HepG2 (cell line): ENCODE measurements around the gene SACS. TPM values are rescaled to one million over a fixed set of nuclear protein-coding genes. Genes with fewer than 3 reads are reported as not detected.

Experiments used
- ATAC-seq: fragments of 200-7000 bp; cut with Tn5 transposase; 3 replicates; pipeline ENCODE4 v1.9.1; 2020; ENCODE audit warnings: mild to moderate bottlenecking, moderate library complexity
- BruUV-seq: library from RNA; stranded (reverse); fragments of 400-500 nt; replicated peaks from 2 replicates; lab custom pipeline; 2021; lab: Mats Ljungman, UMichigan
- CTCF ChIA-PET: fragments of 300-600 bp; formaldehyde crosslinking; extraction: SDS; loops from one replicate; lab custom pipeline; 2021; ENCODE audit warnings: low total read pairs, inconsistent platforms, low intra/inter-chr PET ratio; lab: Yijun Ruan, JAX
- POLR2A ChIA-PET: fragments of 350-600 bp; sonication (Branson Sonifier 250); formaldehyde crosslinking; loops from one replicate; lab custom pipeline; 2020; ENCODE audit warnings: antibody characterized with exemption, inconsistent platforms; lab: Yijun Ruan, JAX
- DNase-seq: peaks from one replicate; pipeline ENCODE4 v3.0.0-alpha.2; 2015; ENCODE audit warnings: low spot score
- FAIRE-seq: peaks from 3 replicates; lab custom pipeline; 2011; peaks lifted over from hg19 to GRCh38; lab: Jason Lieb, UNC
- H2AFZ ChIP-seq: one replicate; pipeline ENCODE4 v1.6.1; 2011; ENCODE audit warnings: low read length, inconsistent platforms
- H3K27ac ChIP-seq: fragments of 300-600 bp; 3 replicates; pipeline ENCODE4 v1.8.0; 2011; ENCODE audit warnings: mixed run types, mild to moderate bottlenecking, mixed read lengths, low read length, inconsistent platforms; ENCODE audit not compliant: insufficient read depth; ENCODE audit errors: extremely low read length
- H3K27me3 ChIP-seq, 2 experiments: fragments of 200-600 bp in 1 of 2; 2 replicates in 1 of 2; 3 replicates in 1 of 2; pipeline versions ENCODE4 v1.6.0 to v1.8.0; 2011; ENCODE audit warnings: low read length in 2 of 2, mild to moderate bottlenecking in 2 of 2, moderate library complexity in 2 of 2, inconsistent platforms in 1 of 2; ENCODE audit not compliant: insufficient read depth in 2 of 2, control insufficient read depth in 1 of 2
- H3K36me3 ChIP-seq, 2 experiments: fragments of 200-600 bp in 1 of 2; replicated peaks in 1 of 2; 2 replicates in 1 of 2; 3 replicates in 1 of 2; pipeline versions ENCODE4 v1.5.1 to v1.8.0; 2011; ENCODE audit warnings: low read length in 2 of 2, inconsistent platforms in 1 of 2; ENCODE audit not compliant: insufficient read depth in 2 of 2, control insufficient read depth in 1 of 2
- H3K4me1 ChIP-seq: 2 replicates; pipeline ENCODE4 v1.5.1; 2012; ENCODE audit warnings: low read length, inconsistent platforms; ENCODE audit not compliant: insufficient read depth
- H3K4me2 ChIP-seq: 2 replicates; pipeline ENCODE4 v1.6.0; 2011; ENCODE audit warnings: low read depth, low read length, inconsistent platforms
- H3K4me3 ChIP-seq, 3 experiments: fragments of 200-600 bp in 1 of 3; sonication (generic), shearing (Covaris generic) in 1 of 3; replicated peaks in 1 of 3; 2 replicates each; pipeline ENCODE4 v1.5.1; 2011 to 2016; ENCODE audit warnings: low read length in 3 of 3, inconsistent platforms in 2 of 3, low read depth in 2 of 3, mild to moderate bottlenecking in 2 of 3, control low read depth in 1 of 3, mixed read lengths in 1 of 3; ENCODE audit not compliant: insufficient read depth in 1 of 3
- H3K79me2 ChIP-seq: one replicate; pipeline ENCODE4 v1.6.1; 2011; ENCODE audit warnings: low read length, inconsistent platforms; ENCODE audit not compliant: insufficient read depth
- H3K9ac ChIP-seq: 2 replicates; pipeline ENCODE4 v1.6.0; 2011; ENCODE audit warnings: mild to moderate bottlenecking, low read depth, low read length, inconsistent platforms; ENCODE audit not compliant: insufficient read depth
- H3K9me3 ChIP-seq: 2 replicates; pipeline ENCODE4 v1.5.1; 2012; ENCODE audit warnings: mild to moderate bottlenecking, low read length
- H4K20me1 ChIP-seq: 2 replicates; pipeline ENCODE4 v1.6.0; 2011; ENCODE audit warnings: inconsistent platforms, mild to moderate bottlenecking, low read length, moderate library complexity; ENCODE audit not compliant: insufficient read depth
- ELF4 ChIP-seq: sonication (generic); formaldehyde crosslinking; IDR thresholded peaks from 2 replicates; pipeline ENCODE4 v1.5.0; 2020; ENCODE audit warnings: missing genetic modification reagents, mild to moderate bottlenecking, moderate library complexity, borderline replicate concordance
- HDAC6 ChIP-seq: fragments of 200-600 bp; sonication (generic); IDR thresholded peaks from 2 replicates; pipeline ENCODE4 v1.7.0; 2017; ENCODE audit warnings: mild to moderate bottlenecking, antibody characterized with exemption, low read length, low read depth
- NFE2L2 ChIP-seq: fragments of 150-350 bp; IDR thresholded peaks from 2 replicates; pipeline ENCODE4 v1.6.1; 2014; ENCODE audit warnings: low read length
- PAX8 ChIP-seq: sonication (generic); formaldehyde crosslinking; IDR thresholded peaks from 2 replicates; pipeline ENCODE4 v1.8.0; 2022; ENCODE audit warnings: mild to moderate bottlenecking, missing genetic modification reagents, borderline replicate concordance
- RFX3 ChIP-seq: IDR thresholded peaks from 2 replicates; pipeline ENCODE4 v1.6.1; 2016; ENCODE audit warnings: missing biosample characterization, missing genetic modification reagents
- SRSF4 ChIP-seq: fragments of 200-400 bp; formaldehyde crosslinking; IDR thresholded peaks from one replicate; pipeline ENCODE4 v1.6.1; 2018; ENCODE audit warnings: mild to moderate bottlenecking, low read depth, low read length, moderate library complexity; ENCODE audit not compliant: poor library complexity, severe bottlenecking
- WIZ ChIP-seq: sonication (generic); formaldehyde crosslinking; IDR thresholded peaks from 2 replicates; pipeline ENCODE4 v1.5.1; 2020; ENCODE audit warnings: mild to moderate bottlenecking, missing genetic modification reagents
- ZKSCAN5 ChIP-seq: sonication (generic); formaldehyde crosslinking; IDR thresholded peaks from 2 replicates; pipeline ENCODE4 v1.5.1; 2020; ENCODE audit warnings: mild to moderate bottlenecking, missing genetic modification reagents
- ZNF564 ChIP-seq: sonication (generic); formaldehyde crosslinking; IDR thresholded peaks from 2 replicates; pipeline ENCODE4 v1.8.1; 2023; ENCODE audit warnings: mild to moderate bottlenecking, missing genetic modification reagents
- ZNF652 ChIP-seq: IDR thresholded peaks from 2 replicates; pipeline ENCODE4 v1.6.1; 2016; ENCODE audit warnings: low read depth, borderline replicate concordance
- WGBS: methylation state at CpG from one replicate; pipeline ENCODE4 v1.1.6; 2017; ENCODE audit warnings: low lambda C conversion rate; 5-methylcytosine and 5-hydroxymethylcytosine counted together
- in situ Hi-C: cut with HindIII; loops from 2 replicates; pipeline ENCODE4 v1.10.0; 2017; ENCODE audit warnings: low pct_unique_long_range_greater_than_20kb; ENCODE audit not compliant: extremely low pct_ligation_motif_present
- intact Hi-C: fragments of 100-400 bp; cut with micrococcal nuclease; formaldehyde crosslinking; loops from one replicate; pipeline ENCODE4 v1.10.0; 2022; ENCODE audit not compliant: unreplicated experiment
- polyA plus RNA-seq, 8 experiments: library from polyadenylated mRNA; depleted of rRNA in 3 of 8; stranded (reverse) in 7 of 8; unstranded in 1 of 8; fragments of >200 nt; fragmentation: Illumina TruSeq in 4 of 8; extraction: Trizol in 4 of 8; gene quantifications; 2 replicates each; pipeline versions ENCODE4 v1.2.1 to v1.2.3, GENCODE V29; 2011 to 2016; ENCODE audit warnings: low read depth in 4 of 8, missing spikeins in 1 of 8, mixed read lengths in 1 of 8; ENCODE audit not compliant: insufficient read depth in 1 of 8
- total RNA-seq, 5 experiments: library from RNA; depleted of rRNA; stranded (reverse); fragments of >200 nt; fragmentation: Illumina TruSeq; extraction: Trizol; gene quantifications; 2 replicates each; pipeline ENCODE4 v1.2.3, GENCODE V29; 2016; ENCODE audit warnings: low read depth in 1 of 5
- TF ChIP-seq, protein P1 (sequence below): sonication (generic); formaldehyde crosslinking; IDR thresholded peaks from 2 replicates; pipeline ENCODE4 v1.4.0; 2020; ENCODE audit warnings: missing genetic modification reagents
- TF ChIP-seq, protein P2 (sequence below): sonication (generic); formaldehyde crosslinking; IDR thresholded peaks from 2 replicates; pipeline ENCODE4 v1.4.0; 2020; ENCODE audit warnings: missing genetic modification reagents

Gene SACS
- total and polyA plus RNA-seq, 2 of the 13 experiments (the other 11 are each of a cell fraction or from before 2014, with no cell fraction given), result 4.0 to 15.7 TPM

DNA sequence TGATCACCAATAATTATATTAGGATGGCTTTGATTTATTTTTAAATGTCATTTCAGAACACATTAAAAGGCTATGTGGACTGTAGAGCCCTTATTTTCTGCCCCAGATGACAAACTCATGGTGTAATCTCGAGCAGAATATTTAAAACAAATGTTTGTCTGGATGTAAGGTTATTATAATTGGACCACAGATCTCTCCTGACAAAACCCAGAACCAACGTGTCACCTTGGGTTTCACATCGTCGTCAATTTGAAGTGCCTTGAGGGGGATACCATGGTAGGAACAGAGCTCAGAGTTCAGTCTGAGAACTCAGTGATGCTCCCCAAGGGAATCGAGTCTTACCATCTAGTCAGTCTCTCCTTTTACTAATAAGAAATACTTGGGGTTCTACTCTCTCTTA lies 2.8 kb downstream of the SACS start:
- FAIRE-seq (no peak), ATAC-seq (no peak), DNase-seq (no peak)
- in situ Hi-C loops (no loop called here), intact Hi-C loops (no loop called here)
- Histone ChIP-seq H2AFZ (no peak overlapping the region), H3K4me2 (no peak overlapping the region), H3K9me3 (no peaks in the 10 kb centered on the region), H3K79me2 (no peaks in the 10 kb centered on the region), H3K4me3 (no peak overlapping the region), H4K20me1 (no peaks in the 10 kb centered on the region), H3K27ac (no peak overlapping the region), H3K4me1 (0 out of 2 replicates have a peak, but pooled peaks cover 4% of the 10 kb centered on the region), H3K36me3 (no peaks in the 10 kb centered on the region; a peak in 1 of 5 replicates), H3K27me3 (peaks cover 0 to 17% of the 10 kb centered on the region in 2 experiments; a peak in 2 of 5 replicates), H3K9ac (no peak overlapping the region)
- CTCF ChIA-PET, result no interaction called here
- TF ChIP-seq NFE2L2 (no peak), SRSF4 (no peak)
- TF ChIP-seq, protein P1, sequence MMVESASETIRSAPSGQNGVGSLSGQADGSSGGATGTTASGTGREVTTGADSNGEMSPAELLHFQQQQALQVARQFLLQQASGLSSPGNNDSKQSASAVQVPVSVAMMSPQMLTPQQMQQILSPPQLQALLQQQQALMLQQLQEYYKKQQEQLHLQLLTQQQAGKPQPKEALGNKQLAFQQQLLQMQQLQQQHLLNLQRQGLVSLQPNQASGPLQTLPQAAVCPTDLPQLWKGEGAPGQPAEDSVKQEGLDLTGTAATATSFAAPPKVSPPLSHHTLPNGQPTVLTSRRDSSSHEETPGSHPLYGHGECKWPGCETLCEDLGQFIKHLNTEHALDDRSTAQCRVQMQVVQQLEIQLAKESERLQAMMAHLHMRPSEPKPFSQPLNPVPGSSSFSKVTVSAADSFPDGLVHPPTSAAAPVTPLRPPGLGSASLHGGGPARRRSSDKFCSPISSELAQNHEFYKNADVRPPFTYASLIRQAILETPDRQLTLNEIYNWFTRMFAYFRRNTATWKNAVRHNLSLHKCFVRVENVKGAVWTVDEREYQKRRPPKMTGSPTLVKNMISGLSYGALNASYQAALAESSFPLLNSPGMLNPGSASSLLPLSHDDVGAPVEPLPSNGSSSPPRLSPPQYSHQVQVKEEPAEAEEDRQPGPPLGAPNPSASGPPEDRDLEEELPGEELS (CRISPR knock-in tag), result no peak
- POLR2A ChIA-PET, result no interaction called here
- 54% methylated on average over 5 of the region's 5 CpGs for WGBS
- BruUV-seq, result no TSS peak

DNA sequence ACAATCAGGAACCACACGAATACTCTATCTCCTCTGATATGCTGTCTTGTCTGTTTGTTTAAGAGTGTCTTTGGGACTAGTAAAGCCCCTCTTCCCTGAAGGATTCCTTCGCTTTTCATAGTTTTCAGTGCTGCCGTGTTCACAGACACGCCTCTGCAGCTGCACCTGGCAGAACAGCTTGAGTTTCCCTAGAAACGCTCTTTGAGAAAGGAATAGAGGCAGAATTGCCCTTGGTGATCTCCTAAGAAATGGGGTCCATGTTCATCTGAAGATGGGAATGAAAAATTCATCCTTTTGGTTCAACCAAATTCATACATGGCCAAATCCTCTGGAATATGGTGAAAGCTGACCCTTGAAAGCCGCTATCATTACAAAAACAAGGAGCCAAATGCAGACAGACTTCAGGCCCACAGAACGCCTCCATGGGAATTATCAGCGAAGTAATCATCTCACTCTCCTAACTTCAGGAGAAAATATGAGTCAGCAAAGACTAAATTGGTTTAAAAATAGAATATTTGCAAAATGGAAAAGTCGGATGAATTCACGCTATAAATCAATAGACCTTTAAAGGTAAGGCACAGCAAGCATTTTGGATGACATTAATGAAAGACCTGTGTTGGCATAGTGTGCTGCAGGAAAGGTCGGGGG lies 5.5 kb downstream of the SACS start:
- H3K9me3 ChIP-seq, result no peaks in the 10 kb centered on the region
- H3K4me3 ChIP-seq, result no peak overlapping the region
- no peak overlapping the region for H3K27ac ChIP-seq
- ChIA-PET POLR2A (no interaction called here), CTCF (no interaction called here)
- peaks cover 0 to 8% of the 10 kb centered on the region in 2 experiments; a peak in 3 of 5 replicates for H3K27me3 ChIP-seq
- H3K36me3 ChIP-seq, result no peaks in the 10 kb centered on the region
- no peak overlapping the region for H3K9ac ChIP-seq
- FAIRE-seq (no peak), DNase-seq (no peak), ATAC-seq (no peak)
- TF ChIP-seq ZNF564 (CRISPR knock-in tag) (no peak), HDAC6 (no peak), PAX8 (no peak), WIZ (CRISPR knock-in tag) (no peak), ZNF652 (CRISPR knock-in tag) (no peak), ZKSCAN5 (CRISPR knock-in tag) (no peak), ELF4 (CRISPR knock-in tag) (no peak), RFX3 (CRISPR knock-in tag) (no peak)
- TF ChIP-seq, protein P2, sequence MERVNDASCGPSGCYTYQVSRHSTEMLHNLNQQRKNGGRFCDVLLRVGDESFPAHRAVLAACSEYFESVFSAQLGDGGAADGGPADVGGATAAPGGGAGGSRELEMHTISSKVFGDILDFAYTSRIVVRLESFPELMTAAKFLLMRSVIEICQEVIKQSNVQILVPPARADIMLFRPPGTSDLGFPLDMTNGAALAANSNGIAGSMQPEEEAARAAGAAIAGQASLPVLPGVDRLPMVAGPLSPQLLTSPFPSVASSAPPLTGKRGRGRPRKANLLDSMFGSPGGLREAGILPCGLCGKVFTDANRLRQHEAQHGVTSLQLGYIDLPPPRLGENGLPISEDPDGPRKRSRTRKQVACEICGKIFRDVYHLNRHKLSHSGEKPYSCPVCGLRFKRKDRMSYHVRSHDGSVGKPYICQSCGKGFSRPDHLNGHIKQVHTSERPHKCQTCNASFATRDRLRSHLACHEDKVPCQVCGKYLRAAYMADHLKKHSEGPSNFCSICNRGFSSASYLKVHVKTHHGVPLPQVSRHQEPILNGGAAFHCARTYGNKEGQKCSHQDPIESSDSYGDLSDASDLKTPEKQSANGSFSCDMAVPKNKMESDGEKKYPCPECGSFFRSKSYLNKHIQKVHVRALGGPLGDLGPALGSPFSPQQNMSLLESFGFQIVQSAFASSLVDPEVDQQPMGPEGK (CRISPR knock-in tag), result no peak
- no peak overlapping the region for H2AFZ ChIP-seq
- no peaks in the 10 kb centered on the region for H3K4me1 ChIP-seq
- no peaks in the 10 kb centered on the region for H4K20me1 ChIP-seq
- BruUV-seq, result no TSS peak
- no peak overlapping the region for H3K4me2 ChIP-seq
- intact Hi-C loops, result no loop called here
- in situ Hi-C loops, result no loop called here
- H3K79me2 ChIP-seq, result no peaks in the 10 kb centered on the region
- WGBS, result 55% methylated on average over 11 of the region's 11 CpGs
